CD4-positive, alpha-beta T cell (primary cell): ENCODE measurements around the gene DKK3. TPM values are rescaled to one million over a fixed set of nuclear protein-coding genes. Genes with fewer than 3 reads are reported as not detected.

Source experiments
- ATAC-seq: fragments of 200-7000 bp; cut with Tn5 transposase; one replicate; pipeline ENCODE4 v1.10.0; 2022; ENCODE audit warnings: mild to moderate bottlenecking; ENCODE audit not compliant: poor library complexity
- CTCF ChIA-PET: fragments of 350-600 bp; sonication (Branson Sonifier 250); formaldehyde crosslinking; loops from one replicate; lab custom pipeline; 2021; ENCODE audit warnings: antibody characterized with exemption, inconsistent platforms; lab: Charles Lee
- POLR2A ChIA-PET: fragments of 350-600 bp; sonication (Branson Sonifier 250); formaldehyde crosslinking; loops from one replicate; lab custom pipeline; 2021; ENCODE audit warnings: antibody characterized with exemption, inconsistent platforms; lab: Charles Lee
- DNase-seq, 14 experiments: peaks; one replicate each; pipeline ENCODE4 v3.0.0-alpha.2; 2013 to 2020; ENCODE audit warnings: mixed read lengths in 2 of 14
- H3K27ac ChIP-seq, 2 donors: one replicate each; pipeline versions ENCODE4 v1.5.1 to v1.7.0; 2013; ENCODE audit warnings: low read length in 2 of 2, low read depth in 1 of 2, mild to moderate bottlenecking in 1 of 2
- H3K27me3 ChIP-seq, 2 experiments: 1 replicate in 1 of 2; 2 replicates in 1 of 2; pipeline versions ENCODE4 v1.6.1 to v1.7.0; 2013; ENCODE audit warnings: low read length in 2 of 2, control low read depth in 1 of 2, mild to moderate bottlenecking in 1 of 2, moderate library complexity in 1 of 2; ENCODE audit not compliant: insufficient read depth in 2 of 2, control insufficient read depth in 1 of 2
- H3K36me3 ChIP-seq: one replicate; pipeline ENCODE4 v1.6.1; 2013; ENCODE audit warnings: low read length, control low read depth; ENCODE audit not compliant: insufficient read depth
- H3K4me1 ChIP-seq: one replicate; pipeline ENCODE4 v1.6.1; 2013; ENCODE audit warnings: low read length, control low read depth; ENCODE audit not compliant: insufficient read depth
- H3K4me3 ChIP-seq: one replicate; pipeline ENCODE4 v1.5.1; 2013; ENCODE audit warnings: mild to moderate bottlenecking, low read length, moderate library complexity
- H3K9me3 ChIP-seq, 2 experiments: 1 replicate in 1 of 2; 2 replicates in 1 of 2; pipeline versions ENCODE4 v1.6.1 to v1.7.0; 2013; ENCODE audit warnings: low read length in 2 of 2, mild to moderate bottlenecking in 2 of 2, control low read depth in 1 of 2, moderate library complexity in 1 of 2; ENCODE audit not compliant: control insufficient read depth in 1 of 2, insufficient read depth in 1 of 2
- H3K27ac Mint-ChIP-seq: one replicate; pipeline ENCODE4 v1.8.0; 2020; ENCODE audit warnings: mixed read lengths
- H3K27me3 Mint-ChIP-seq: one replicate; pipeline ENCODE4 v1.8.0; 2021; ENCODE audit warnings: mixed read lengths
- H3K36me3 Mint-ChIP-seq: one replicate; pipeline ENCODE4 v1.8.0; 2021; ENCODE audit warnings: low read depth, mixed read lengths
- H3K4me1 Mint-ChIP-seq: one replicate; pipeline ENCODE4 v1.8.0; 2021; ENCODE audit warnings: low read depth, mixed read lengths
- H3K4me3 Mint-ChIP-seq: one replicate; pipeline ENCODE4 v1.8.0; 2020; ENCODE audit warnings: mild to moderate bottlenecking, mixed read lengths
- H3K9me3 Mint-ChIP-seq: one replicate; pipeline ENCODE4 v1.8.0; 2020; ENCODE audit warnings: mixed read lengths
- CTCF ChIP-seq: fragments of 200-600 bp; IDR thresholded peaks from one replicate; pipeline ENCODE4 v1.8.0; 2022; ENCODE audit warnings: antibody characterized with exemption, mild to moderate bottlenecking
- intact Hi-C, 2 experiments: fragments of 100-400 bp; cut with DNase I in 1 of 2; cut with micrococcal nuclease in 1 of 2; formaldehyde crosslinking; loops; one replicate each; pipeline versions ENCODE4 v1.15.1 to v1.9.0; 2023 to 2025; cut with DNase I, micrococcal nuclease
- total RNA-seq, 174 experiments: library from RNA in 2 of 174; stranded (reverse) in 2 of 174; gene quantifications; one replicate each; pipeline ENCODE4 v1.2.3 and lab custom pipeline; 2021 to 2026

The DKK3 gene
- total RNA-seq, 2 experiments from 2014 or later, result 0.61 to 0.71 TPM

GRCh38 chr11:12032968-12033367, 24.5 kb upstream of the DKK3 start:
- intact Hi-C loops, result no loop called here
- POLR2A ChIA-PET, result no interaction called here

GRCh38 chr11:12031856-12032544, 23.6 kb upstream of the DKK3 start:
- ATAC-seq, result no peak

More at GRCh38 chr11:12032968-12033367, 24.5 kb upstream of the DKK3 start:
- Histone ChIP-seq H3K27me3 (peaks cover 4% of the 10 kb centered on the region in 2 experiments), H3K4me3 (no peak overlapping the region), H3K9me3 (no peaks in the 10 kb centered on the region), H3K4me1 (no peaks in the 10 kb centered on the region), H3K36me3 (no peaks in the 10 kb centered on the region), H3K27ac (no peak overlapping the region)
- no peak for TF ChIP-seq CTCF
- Mint-ChIP-seq H3K9me3 (no peaks in the 10 kb centered on the region), H3K36me3 (no peaks in the 10 kb centered on the region), H3K4me3 (no peak overlapping the region), H3K4me1 (no peaks in the 10 kb centered on the region), H3K27me3 (no peaks in the 10 kb centered on the region), H3K27ac (no peak overlapping the region)
- DNase-seq, result no peak
- CTCF ChIA-PET, result no interaction called here
- no peak for ATAC-seq

GRCh38 chr11:12029738-12030363, 21.4 kb upstream of the DKK3 start:
- no peaks in the 10 kb centered on the region for H3K36me3 Mint-ChIP-seq
- no peak overlapping the region for H3K4me3 Mint-ChIP-seq
- Histone ChIP-seq H3K27ac (no peak overlapping the region), H3K9me3 (no peaks in the 10 kb centered on the region), H3K27me3 (peaks cover 4 to 6% of the 10 kb centered on the region in 2 experiments), H3K4me3 (no peak overlapping the region), H3K4me1 (no peaks in the 10 kb centered on the region), H3K36me3 (no peaks in the 10 kb centered on the region)
- CTCF ChIA-PET, result interaction anchor here (0.6 kb wide), 1 partner anchor 15 kb away, joined by 4 read pairs; no protein-coding TSS in a partner anchor
- no peaks in the 10 kb centered on the region for H3K27me3 Mint-ChIP-seq
- H3K27ac Mint-ChIP-seq, result no peak overlapping the region
- intact Hi-C loops, result no loop called here
- TF ChIP-seq CTCF, result no peak
- H3K4me1 Mint-ChIP-seq, result no peaks in the 10 kb centered on the region
- no peaks in the 10 kb centered on the region for H3K9me3 Mint-ChIP-seq
- POLR2A ChIA-PET, result no interaction called here
- ATAC-seq (no peak), DNase-seq (no peak)

More at GRCh38 chr11:12031856-12032544, 23.6 kb upstream of the DKK3 start:
- no peaks in the 10 kb centered on the region for H3K9me3 Mint-ChIP-seq
- Histone ChIP-seq H3K9me3 (no peaks in the 10 kb centered on the region), H3K27me3 (peaks cover 4% of the 10 kb centered on the region in 2 experiments), H3K4me1 (no peaks in the 10 kb centered on the region), H3K36me3 (no peaks in the 10 kb centered on the region), H3K27ac (no peak overlapping the region), H3K4me3 (no peak overlapping the region)
- H3K36me3 Mint-ChIP-seq, result no peaks in the 10 kb centered on the region
- H3K27ac Mint-ChIP-seq, result no peak overlapping the region
- CTCF ChIA-PET, result no interaction called here
- TF ChIP-seq CTCF, result no peak
- no peak for DNase-seq
- POLR2A ChIA-PET, result no interaction called here
- H3K4me3 Mint-ChIP-seq, result no peak overlapping the region
- H3K4me1 Mint-ChIP-seq, result no peaks in the 10 kb centered on the region
- intact Hi-C loops, result no loop called here
- H3K27me3 Mint-ChIP-seq, result no peaks in the 10 kb centered on the region
